Left lobe of liver (tissue), 2 donors: ENCODE results near the gene TYW5. TPM values are rescaled to one million over a fixed set of nuclear protein-coding genes. Genes with fewer than 3 reads are reported as not detected.
"Not testable (repeated sequence)": the region's sequence is repeated elsewhere in the genome, so short reads cannot be mapped to it uniquely, and the experiment has no call there.

Experiments used
- ATAC-seq: fragments of 200-7000 bp; cut with Tn5 transposase; one replicate; pipeline ENCODE4 v1.9.1; 2020; ENCODE audit warnings: mild to moderate bottlenecking, moderate library complexity
- DNase-seq: peaks from one replicate; pipeline ENCODE4 v3.0.0-alpha.2; 2020; ENCODE audit warnings: low spot score
- total RNA-seq: library from RNA; stranded (reverse); gene quantifications from one replicate; pipeline ENCODE4 v1.2.1, GENCODE V29; 2021
- donor health status: DM: no; HTN: no; CAD: no; lungs with moderate emphysema.
- donor health status: DM: no; HTN: yes; CAD: no.

Gene TYW5
- total RNA-seq, 1 donor from 2014 or later, result 3.7 TPM

GRCh38 chr2:199922856-199923255 lies 32.4 kb downstream of the TYW5 start:
- DNase-seq (no peak), ATAC-seq (peak; percentile 26)

- no peak for ATAC-seq
- DNase-seq, result no peak
These were observed 38.3 kb downstream of the TYW5 start for GRCh38 chr2:199916980-199917379.

GRCh38 chr2:199914372-199914958 lies 40.8 kb downstream of the TYW5 start:
- DNase-seq (no peak), ATAC-seq (no peak)

GRCh38 chr2:199912553-199913114 lies 42.7 kb downstream of the TYW5 start:
- not testable (repeated sequence) for DNase-seq, ATAC-seq

- DNase-seq (no peak), ATAC-seq (no peak)
These were observed 43.5 kb downstream of the TYW5 start for GRCh38 chr2:199911877-199912161.

- DNase-seq (peak; percentile 96), ATAC-seq (peak; percentile 96)
These were observed 44.0 kb downstream of the TYW5 start, which contains the start of gene C2orf69 for GRCh38 chr2:199911052-199911876. C2orf69 (plus strand) TSS chr2:199911293; CDS start chr2:199911439, 146 bp downstream.

- DNase-seq (no peak), ATAC-seq (no peak)
These were observed 44.8 kb downstream of the TYW5 start for GRCh38 chr2:199910338-199911051.

- DNase-seq (no peak), ATAC-seq (no peak)
These were observed 48.1 kb downstream of the TYW5 start for GRCh38 chr2:199907008-199907714.

GRCh38 chr2:199903111-199903510 lies 52.2 kb downstream of the TYW5 start:
- no peak for ATAC-seq
- DNase-seq, result no peak

- ATAC-seq, result peak; percentile 19
- no peak for DNase-seq
These were observed 52.7 kb downstream of the TYW5 start for GRCh38 chr2:199902486-199903110.

- DNase-seq (no peak), ATAC-seq (no peak)
These were observed 53.3 kb downstream of the TYW5 start for GRCh38 chr2:199901942-199902341.

GRCh38 chr2:199896617-199897016 lies 58.7 kb downstream of the TYW5 start:
- ATAC-seq, result no peak
- no peak for DNase-seq

- no peak for DNase-seq
- ATAC-seq, result no peak
These were observed 59.9 kb downstream of the TYW5 start for GRCh38 chr2:199895406-199895805.

- no peak for ATAC-seq
These were observed 71.6 kb downstream of the TYW5 start for GRCh38 chr2:199883474-199884212.

GRCh38 chr2:199882667-199883066 lies 72.6 kb downstream of the TYW5 start:
- DNase-seq (no peak), ATAC-seq (no peak)

More at GRCh38 chr2:199883474-199884212, 71.6 kb downstream of the TYW5 start:
- DNase-seq, result no peak

Other genes starting within 250 kb of the TYW5 start
- 7.8 TPM for gene FTCDNL1, start 104.3 kb downstream of the TYW5 start, total RNA-seq
- gene C2orf69, start 44.2 kb downstream of the TYW5 start, total RNA-seq, result 6.9 TPM
- 29.5 TPM for gene MAIP1, start 91 bp upstream of the TYW5 start, total RNA-seq